Measurements from ENCODE around the gene TPSAB1.

Gene TPSAB1

DNA sequence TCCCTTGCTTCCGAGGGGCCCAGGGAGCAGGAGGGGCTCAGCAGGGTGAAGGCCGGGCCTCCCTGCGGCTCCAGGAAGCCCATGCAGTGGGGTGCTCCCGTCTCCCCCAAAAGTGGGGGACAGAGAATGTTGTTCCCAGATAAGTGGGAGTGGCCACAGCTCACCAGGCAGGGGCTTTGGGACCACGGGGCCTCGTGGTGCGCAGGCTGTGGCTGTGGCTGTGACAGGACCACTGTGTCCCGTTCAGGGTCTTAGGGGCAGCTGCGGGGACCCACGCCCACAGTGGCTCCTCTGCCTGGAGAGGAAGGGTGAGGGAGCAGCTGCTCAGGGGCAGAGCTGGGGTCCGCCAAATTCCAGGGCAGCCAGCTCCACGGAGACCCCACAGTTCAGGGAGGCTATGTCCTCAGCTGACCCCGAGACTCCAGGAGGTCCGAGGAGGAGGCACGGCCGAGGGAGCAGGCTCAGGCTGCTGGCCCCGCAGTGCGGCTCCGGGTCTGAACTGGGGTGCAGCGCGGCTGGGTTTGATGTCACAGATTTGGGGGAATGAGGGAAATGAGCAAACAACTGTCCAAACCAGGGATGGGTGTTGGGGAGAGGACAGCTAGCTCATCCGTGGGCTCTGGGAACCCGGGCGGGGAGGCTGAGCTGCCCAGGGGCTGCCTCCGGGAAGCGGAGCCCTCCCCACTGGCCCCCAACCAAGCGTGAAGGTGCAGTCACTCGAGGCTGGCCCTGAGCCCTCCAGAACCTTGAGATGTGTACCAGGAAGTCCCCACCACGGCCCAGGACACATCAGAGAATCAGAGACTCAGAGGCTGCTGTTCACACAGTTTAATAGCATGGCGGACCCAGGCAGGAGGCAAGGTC lies 38.8 kb downstream of the TPSAB1 start:
- TF ChIP-seq, protein P1, sequence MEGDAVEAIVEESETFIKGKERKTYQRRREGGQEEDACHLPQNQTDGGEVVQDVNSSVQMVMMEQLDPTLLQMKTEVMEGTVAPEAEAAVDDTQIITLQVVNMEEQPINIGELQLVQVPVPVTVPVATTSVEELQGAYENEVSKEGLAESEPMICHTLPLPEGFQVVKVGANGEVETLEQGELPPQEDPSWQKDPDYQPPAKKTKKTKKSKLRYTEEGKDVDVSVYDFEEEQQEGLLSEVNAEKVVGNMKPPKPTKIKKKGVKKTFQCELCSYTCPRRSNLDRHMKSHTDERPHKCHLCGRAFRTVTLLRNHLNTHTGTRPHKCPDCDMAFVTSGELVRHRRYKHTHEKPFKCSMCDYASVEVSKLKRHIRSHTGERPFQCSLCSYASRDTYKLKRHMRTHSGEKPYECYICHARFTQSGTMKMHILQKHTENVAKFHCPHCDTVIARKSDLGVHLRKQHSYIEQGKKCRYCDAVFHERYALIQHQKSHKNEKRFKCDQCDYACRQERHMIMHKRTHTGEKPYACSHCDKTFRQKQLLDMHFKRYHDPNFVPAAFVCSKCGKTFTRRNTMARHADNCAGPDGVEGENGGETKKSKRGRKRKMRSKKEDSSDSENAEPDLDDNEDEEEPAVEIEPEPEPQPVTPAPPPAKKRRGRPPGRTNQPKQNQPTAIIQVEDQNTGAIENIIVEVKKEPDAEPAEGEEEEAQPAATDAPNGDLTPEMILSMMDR (IDR thresholded peaks at IDR 0.05; ENCODE audit: borderline replicate concordance, control extremely low read depth, extremely low read depth, insufficient read depth, missing control alignments), result no peak
- no peak for DNase-seq (ENCODE audit: low spot score)
- in situ Hi-C loops (cut with MboI; ENCODE audit: low sequenced_read_pairs, unreplicated experiment), result no loop called here

DNA sequence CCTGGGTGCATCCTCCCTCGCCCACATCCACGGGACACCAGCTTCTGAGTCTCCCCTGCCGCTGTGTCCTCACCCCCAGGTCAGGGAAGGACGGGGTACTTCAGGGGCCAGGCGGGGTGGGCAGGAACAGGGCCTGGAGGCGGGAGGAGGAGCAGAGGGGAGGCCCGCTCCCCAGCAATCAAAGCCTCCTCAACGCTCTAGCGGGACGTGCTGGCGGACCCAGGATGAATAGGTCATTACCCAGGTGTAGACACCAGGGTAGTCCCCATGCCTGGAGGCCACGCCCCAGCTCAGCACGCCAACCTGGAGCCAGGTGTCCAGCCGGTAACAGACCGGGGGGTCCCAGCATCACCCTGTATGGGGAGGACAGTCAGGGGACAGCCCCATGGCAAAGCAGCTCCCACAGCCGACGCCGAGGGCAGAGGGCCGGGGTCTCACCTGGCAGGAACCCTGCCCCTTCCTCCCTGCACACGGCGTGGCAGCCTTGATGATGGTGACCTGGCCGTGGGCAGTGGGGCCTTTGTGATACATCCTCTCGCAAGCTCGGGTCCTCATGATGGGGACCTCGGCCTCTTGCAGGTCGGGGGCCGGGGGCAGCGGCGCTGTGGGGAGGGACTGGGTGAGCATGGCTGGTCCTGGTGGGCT lies 39.6 kb downstream of the TPSAB1 start:
- DNase-seq (ENCODE audit: low spot score), result no peak
- in situ Hi-C loops (cut with MboI; ENCODE audit: low sequenced_read_pairs, unreplicated experiment), result no loop called here
- TF ChIP-seq, protein P1 (IDR thresholded peaks at IDR 0.05; ENCODE audit: borderline replicate concordance, control extremely low read depth, extremely low read depth, insufficient read depth, missing control alignments), result no peak

DNA sequence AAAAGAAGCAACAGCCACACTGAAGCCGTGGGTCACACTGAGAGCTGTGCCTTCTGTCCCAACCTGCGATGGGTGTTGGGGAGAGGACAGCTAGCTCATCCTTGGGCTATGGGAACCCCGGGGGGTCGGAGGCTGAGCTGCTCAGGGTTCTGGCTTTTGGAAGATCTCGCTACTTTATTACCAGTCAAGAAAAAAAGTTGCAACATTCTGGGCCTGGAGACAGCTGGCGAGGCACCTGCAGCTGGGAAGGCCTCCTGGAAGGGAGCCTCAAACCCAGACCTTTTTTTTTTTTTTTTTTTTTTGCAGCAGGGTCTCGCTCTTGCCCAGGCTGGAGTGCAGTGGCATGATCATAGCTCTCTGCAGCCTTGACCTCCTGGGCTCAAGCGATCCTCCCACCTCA lies 40.3 kb downstream of the TPSAB1 start:
- in situ Hi-C loops (cut with MboI; ENCODE audit: low sequenced_read_pairs, unreplicated experiment), result no loop called here
- DNase-seq (ENCODE audit: low spot score), result no peak
- TF ChIP-seq, protein P1 (IDR thresholded peaks at IDR 0.05; ENCODE audit: borderline replicate concordance, control extremely low read depth, extremely low read depth, insufficient read depth, missing control alignments), result no peak

DNA sequence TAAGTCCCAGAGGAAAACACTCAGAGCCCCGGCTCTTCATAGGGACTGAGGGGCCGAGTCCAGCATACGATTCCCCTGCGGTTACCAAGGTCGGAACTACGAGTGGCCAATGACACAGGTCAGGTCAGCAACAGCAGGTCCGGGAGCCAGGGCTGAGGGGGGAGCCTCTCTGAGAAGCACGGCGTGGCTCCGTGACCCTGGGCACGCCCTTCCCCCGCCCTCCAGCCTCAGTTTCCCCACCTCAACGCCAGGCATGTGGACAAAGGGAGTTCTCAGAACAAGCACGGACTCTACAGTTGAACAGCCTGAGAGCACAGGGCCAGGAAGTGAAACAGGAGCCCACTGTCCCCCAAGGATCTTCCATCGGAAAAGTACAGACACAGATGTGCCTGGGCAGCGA lies 41.0 kb downstream of the TPSAB1 start:
- TF ChIP-seq, protein P1 (IDR thresholded peaks at IDR 0.05; ENCODE audit: borderline replicate concordance, control extremely low read depth, extremely low read depth, insufficient read depth, missing control alignments), result no peak
- in situ Hi-C loops (cut with MboI; ENCODE audit: low sequenced_read_pairs, unreplicated experiment), result no loop called here
- DNase-seq (ENCODE audit: low spot score), result no peak

DNA sequence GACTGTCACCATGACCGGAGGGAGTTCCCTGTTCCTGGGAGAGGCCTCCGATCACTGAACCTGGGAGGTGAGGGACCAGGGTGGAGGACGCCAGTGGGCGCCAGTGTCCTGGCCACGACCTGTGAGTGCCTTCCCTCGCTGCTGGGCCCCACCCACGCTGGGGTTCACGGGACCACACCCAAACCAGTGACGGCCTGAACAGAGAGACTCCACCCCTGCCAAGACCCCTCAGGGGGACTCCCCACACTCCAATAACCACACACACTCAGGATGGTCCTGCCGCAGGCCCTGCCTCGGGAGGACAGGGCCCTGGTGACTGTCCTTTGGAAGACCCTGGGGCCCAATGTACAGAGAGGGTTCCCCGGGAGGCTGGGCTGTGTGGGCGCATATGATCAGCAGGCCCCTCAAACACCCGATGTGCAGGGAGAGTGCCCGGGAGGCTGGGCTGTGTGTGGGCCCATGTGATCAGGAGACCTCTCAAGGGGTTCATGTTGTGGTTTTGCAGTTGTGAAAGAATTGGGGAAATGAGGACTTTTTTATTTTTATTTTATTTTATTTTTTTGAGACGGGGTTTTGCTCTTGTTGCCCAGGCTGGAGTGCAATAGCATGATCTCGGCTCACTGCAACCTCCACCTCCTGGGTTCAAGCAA lies 41.9 kb downstream of the TPSAB1 start:
- in situ Hi-C loops (cut with MboI; ENCODE audit: low sequenced_read_pairs, unreplicated experiment), result no loop called here
- TF ChIP-seq, protein P1 (IDR thresholded peaks at IDR 0.05; ENCODE audit: borderline replicate concordance, control extremely low read depth, extremely low read depth, insufficient read depth, missing control alignments), result no peak
- no peak for DNase-seq (ENCODE audit: low spot score)

DNA sequence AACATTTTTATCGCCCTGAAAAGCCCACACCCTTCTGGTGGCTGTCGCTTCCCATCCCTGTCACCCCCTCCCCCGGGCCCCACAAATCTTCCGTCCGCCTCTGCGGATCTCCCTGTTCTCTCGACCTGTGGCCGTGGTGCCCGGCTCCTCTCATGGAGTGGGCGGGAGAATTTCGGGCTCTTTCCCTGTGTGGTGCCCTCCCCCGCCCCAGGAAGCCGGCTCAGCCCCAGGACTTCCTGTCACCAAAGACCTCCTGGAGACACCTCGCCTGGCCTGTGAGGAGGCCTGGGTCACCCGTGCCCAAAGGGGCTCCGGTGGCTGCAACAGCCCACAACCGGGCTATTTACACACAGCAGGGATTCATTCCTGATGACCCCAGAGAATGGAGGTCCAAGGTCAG lies 42.8 kb downstream of the TPSAB1 start:
- TF ChIP-seq, protein P1 (IDR thresholded peaks at IDR 0.05; ENCODE audit: borderline replicate concordance, control extremely low read depth, extremely low read depth, insufficient read depth, missing control alignments), result no peak
- no peak for DNase-seq (ENCODE audit: low spot score)
- in situ Hi-C loops (cut with MboI; ENCODE audit: low sequenced_read_pairs, unreplicated experiment), result no loop called here

All from GM13976 (cell line).